Activated CD4-positive, alpha-beta T cell treated with anti-CD3 and anti-CD28 coated beads, Interleukin-2, amount 50 U/mL, for 16 hours (primary cell): Measurements from ENCODE around the gene SETBP1.
A peak's percentile ranks its signal among the peaks of the same experiment; 100 is the strongest.

Source experiments
- DNase-seq: peaks from one replicate; pipeline ENCODE4 v3.0.0-alpha.2; 2020

The SETBP1 gene

GRCh38 chr18:44821924-44822323 lies 141.2 kb downstream of the SETBP1 start:
- no peak for DNase-seq

- DNase-seq, result no peak
Observed at GRCh38 chr18:44823286-44823685, 142.6 kb downstream of the SETBP1 start.

GRCh38 chr18:44823782-44824181 lies 143.1 kb downstream of the SETBP1 start:
- DNase-seq, result peak; percentile 11

GRCh38 chr18:44824884-44825283 lies 144.2 kb downstream of the SETBP1 start:
- DNase-seq, result no peak

GRCh38 chr18:44826418-44827259 lies 146.0 kb downstream of the SETBP1 start:
- DNase-seq, result no peak

- no peak for DNase-seq
Observed at GRCh38 chr18:44828080-44828479, 147.4 kb downstream of the SETBP1 start.

- no peak for DNase-seq
Observed at GRCh38 chr18:44830581-44830980, 149.9 kb downstream of the SETBP1 start.

GRCh38 chr18:44833786-44834185 lies 153.1 kb downstream of the SETBP1 start:
- DNase-seq, result no peak

GRCh38 chr18:44834867-44835469 lies 154.3 kb downstream of the SETBP1 start:
- no peak for DNase-seq

GRCh38 chr18:44835703-44836102 lies 155.0 kb downstream of the SETBP1 start:
- no peak for DNase-seq

- no peak for DNase-seq
Observed at GRCh38 chr18:44836263-44836662, 155.6 kb downstream of the SETBP1 start.

- no peak for DNase-seq
Observed at GRCh38 chr18:44837482-44838180, 156.9 kb downstream of the SETBP1 start.

GRCh38 chr18:44838971-44839666 lies 158.4 kb downstream of the SETBP1 start:
- DNase-seq, result peak; percentile 86

GRCh38 chr18:44840058-44840790 lies 159.5 kb downstream of the SETBP1 start:
- no peak for DNase-seq

- DNase-seq, result no peak
Observed at GRCh38 chr18:44841221-44841620, 160.5 kb downstream of the SETBP1 start.

- no peak for DNase-seq
Observed at GRCh38 chr18:44841752-44842587, 161.3 kb downstream of the SETBP1 start.

GRCh38 chr18:44842588-44843412 lies 162.1 kb downstream of the SETBP1 start:
- no peak for DNase-seq

GRCh38 chr18:44844486-44844885 lies 163.8 kb downstream of the SETBP1 start:
- DNase-seq, result no peak

GRCh38 chr18:44846450-44846849 lies 165.8 kb downstream of the SETBP1 start:
- no peak for DNase-seq

GRCh38 chr18:44848644-44849335 lies 168.1 kb downstream of the SETBP1 start:
- DNase-seq, result no peak
